Caco-2 (cell line): ENCODE results near the gene GALNT17. TPM values are rescaled to one million over a fixed set of nuclear protein-coding genes. Genes with fewer than 3 reads are reported as not detected.

ENCODE experiments used
- BruUV-seq: library from RNA; stranded (reverse); fragments of 400-500 nt; replicated peaks from 2 replicates; lab custom pipeline; 2021; lab: Mats Ljungman, UMichigan
- CTCF ChIA-PET: fragments of 300-600 bp; sonication (Branson Sonifier 250); formaldehyde crosslinking; loops from one replicate; lab custom pipeline; 2022; ENCODE audit warnings: antibody characterized with exemption; lab: Charles Lee
- POLR2A ChIA-PET: fragments of 300-600 bp; sonication (Branson Sonifier 250); formaldehyde crosslinking; loops from one replicate; lab custom pipeline; 2022; ENCODE audit warnings: antibody characterized with exemption; lab: Charles Lee
- DNase-seq, 2 experiments: peaks; one replicate each; pipeline versions ENCODE4 v3.0.0 to v3.0.0-alpha.2; 2020 to 2022
- H3K27me3 ChIP-seq: replicated peaks from 2 replicates; pipeline ENCODE4 v1.6.0; 2011; ENCODE audit warnings: low read length; ENCODE audit not compliant: control insufficient read depth, insufficient read depth
- H3K36me3 ChIP-seq: 2 replicates; pipeline ENCODE4 v1.5.1; 2011; ENCODE audit warnings: low read length; ENCODE audit not compliant: control insufficient read depth, insufficient read depth
- H3K4me1 ChIP-seq: fragments of 250-450 bp; sonication (Bioruptor Pico); 2 replicates; pipeline ENCODE4 v1.5.1; 2020; ENCODE audit warnings: mild to moderate bottlenecking
- H3K4me3 ChIP-seq: 2 replicates; pipeline ENCODE4 v1.5.1; 2011; ENCODE audit warnings: low read depth, mild to moderate bottlenecking, control low read depth, low read length
- H3K9me3 ChIP-seq: fragments of 250-450 bp; sonication (Bioruptor Pico); 2 replicates; pipeline ENCODE4 v1.5.1; 2020; ENCODE audit warnings: mild to moderate bottlenecking, moderate library complexity
- H3K27ac Mint-ChIP-seq: one replicate; pipeline ENCODE4 v1.8.0; 2022; ENCODE audit warnings: mixed read lengths; ENCODE audit not compliant: unreplicated experiment
- H3K27me3 Mint-ChIP-seq: one replicate; pipeline ENCODE4 v1.8.0; 2022; ENCODE audit warnings: mixed read lengths; ENCODE audit not compliant: insufficient read depth, unreplicated experiment
- H3K36me3 Mint-ChIP-seq: one replicate; pipeline ENCODE4 v1.8.0; 2022; ENCODE audit warnings: mild to moderate bottlenecking, mixed read lengths; ENCODE audit not compliant: insufficient read depth, unreplicated experiment
- H3K4me1 Mint-ChIP-seq: one replicate; pipeline ENCODE4 v1.8.0; 2022; ENCODE audit warnings: low read depth, mixed read lengths; ENCODE audit not compliant: unreplicated experiment
- H3K4me3 Mint-ChIP-seq: one replicate; pipeline ENCODE4 v1.8.0; 2022; ENCODE audit warnings: mild to moderate bottlenecking, moderate library complexity, mixed read lengths; ENCODE audit not compliant: unreplicated experiment
- H3K9me3 Mint-ChIP-seq: one replicate; pipeline ENCODE4 v1.8.0; 2022; ENCODE audit warnings: mixed read lengths; ENCODE audit not compliant: unreplicated experiment
- intact Hi-C: fragments of 100-400 bp; cut with micrococcal nuclease; formaldehyde crosslinking; loops from one replicate; pipeline ENCODE4 v1.10.0; 2022; ENCODE audit not compliant: unreplicated experiment
- total RNA-seq: library from RNA; stranded (reverse); gene quantifications from 2 replicates; pipeline ENCODE4 v1.2.3, GENCODE V29; 2022
- TF ChIP-seq, protein P1 (sequence below), 2 experiments: fragments of 200-600 bp in 1 of 2; IDR thresholded peaks; 1 replicate in 1 of 2; 2 replicates in 1 of 2; pipeline versions ENCODE4 v1.5.1 to v1.8.0; 2011 to 2022; ENCODE audit warnings: antibody characterized with exemption in 1 of 2, control low read depth in 1 of 2, inconsistent platforms in 1 of 2, low read depth in 1 of 2, low read length in 1 of 2, mild to moderate bottlenecking in 1 of 2, moderate library complexity in 1 of 2; ENCODE audit not compliant: insufficient read depth in 1 of 2, severe bottlenecking in 1 of 2, unreplicated experiment in 1 of 2

Gene GALNT17
- total RNA-seq, 1 experiment from 2014 or later = not detected

GRCh38 chr7:71459132-71459531 is 327.2 kb downstream of the GALNT17 start:
- intact Hi-C loops = no loop called here
- H3K4me1 Mint-ChIP-seq = no peaks in the 10 kb centered on the region
- no peaks in the 10 kb centered on the region for H3K27me3 Mint-ChIP-seq
- Histone ChIP-seq H3K9me3 (no peaks in the 10 kb centered on the region; the same call in 1 of the 2 replicates), H3K36me3 (no peaks in the 10 kb centered on the region), H3K27me3 (no peaks in the 10 kb centered on the region), H3K4me1 (no peaks in the 10 kb centered on the region), H3K4me3 (no peak overlapping the region)
- DNase-seq = no peak
- TF ChIP-seq, protein P1, sequence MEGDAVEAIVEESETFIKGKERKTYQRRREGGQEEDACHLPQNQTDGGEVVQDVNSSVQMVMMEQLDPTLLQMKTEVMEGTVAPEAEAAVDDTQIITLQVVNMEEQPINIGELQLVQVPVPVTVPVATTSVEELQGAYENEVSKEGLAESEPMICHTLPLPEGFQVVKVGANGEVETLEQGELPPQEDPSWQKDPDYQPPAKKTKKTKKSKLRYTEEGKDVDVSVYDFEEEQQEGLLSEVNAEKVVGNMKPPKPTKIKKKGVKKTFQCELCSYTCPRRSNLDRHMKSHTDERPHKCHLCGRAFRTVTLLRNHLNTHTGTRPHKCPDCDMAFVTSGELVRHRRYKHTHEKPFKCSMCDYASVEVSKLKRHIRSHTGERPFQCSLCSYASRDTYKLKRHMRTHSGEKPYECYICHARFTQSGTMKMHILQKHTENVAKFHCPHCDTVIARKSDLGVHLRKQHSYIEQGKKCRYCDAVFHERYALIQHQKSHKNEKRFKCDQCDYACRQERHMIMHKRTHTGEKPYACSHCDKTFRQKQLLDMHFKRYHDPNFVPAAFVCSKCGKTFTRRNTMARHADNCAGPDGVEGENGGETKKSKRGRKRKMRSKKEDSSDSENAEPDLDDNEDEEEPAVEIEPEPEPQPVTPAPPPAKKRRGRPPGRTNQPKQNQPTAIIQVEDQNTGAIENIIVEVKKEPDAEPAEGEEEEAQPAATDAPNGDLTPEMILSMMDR (IDR thresholded peaks at IDR 0.05; ENCODE audit: insufficient read depth in 1 of 2, low read depth in 1 of 2, low read length in 1 of 2, severe bottlenecking in 1 of 2, unreplicated experiment in 1 of 2) = no peak
- ChIA-PET CTCF (no interaction called here), POLR2A (no interaction called here)
- no peak overlapping the region for H3K27ac Mint-ChIP-seq
- H3K36me3 Mint-ChIP-seq = no peaks in the 10 kb centered on the region
- no TSS peak for BruUV-seq
- no peak overlapping the region for H3K4me3 Mint-ChIP-seq
- H3K9me3 Mint-ChIP-seq = peaks cover 27% of the 10 kb centered on the region

DNA sequence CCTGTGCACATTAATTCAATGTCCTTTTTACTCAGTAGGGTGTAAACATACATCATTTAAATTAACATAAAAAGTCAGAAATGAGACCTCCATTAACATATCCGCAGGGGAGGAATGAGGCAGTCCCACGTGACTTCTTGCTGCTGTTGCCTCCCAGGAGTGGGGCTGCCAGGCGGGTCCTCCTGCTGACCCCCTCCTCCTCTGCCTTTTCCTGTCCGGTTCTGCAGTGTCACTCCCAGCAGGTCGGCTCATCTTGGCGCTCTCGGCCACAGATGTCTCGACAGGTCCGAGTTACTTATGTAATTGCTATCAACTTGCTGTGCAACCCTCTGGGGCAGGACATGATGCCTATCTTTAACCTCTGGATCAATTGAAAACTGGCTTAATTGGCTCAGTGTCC is 329.6 kb downstream of the GALNT17 start:
- Mint-ChIP-seq H3K4me3 (no peak overlapping the region), H3K4me1 (no peaks in the 10 kb centered on the region), H3K27me3 (no peaks in the 10 kb centered on the region), H3K9me3 (peaks cover 39% of the 10 kb centered on the region), H3K36me3 (no peaks in the 10 kb centered on the region), H3K27ac (no peak overlapping the region)
- H3K4me3 ChIP-seq = no peak overlapping the region
- H3K36me3 ChIP-seq = no peaks in the 10 kb centered on the region
- no peaks in the 10 kb centered on the region; the same call in 1 of the 2 replicates for H3K9me3 ChIP-seq
- ChIA-PET POLR2A (no interaction called here), CTCF (no interaction called here)
- TF ChIP-seq, protein P1 (IDR thresholded peaks at IDR 0.05; ENCODE audit: insufficient read depth in 1 of 2, low read depth in 1 of 2, low read length in 1 of 2, severe bottlenecking in 1 of 2, unreplicated experiment in 1 of 2) = no peak
- no TSS peak for BruUV-seq
- no peaks in the 10 kb centered on the region for H3K4me1 ChIP-seq
- no peaks in the 10 kb centered on the region for H3K27me3 ChIP-seq
- intact Hi-C loops = no loop called here
- no peak for DNase-seq

DNA sequence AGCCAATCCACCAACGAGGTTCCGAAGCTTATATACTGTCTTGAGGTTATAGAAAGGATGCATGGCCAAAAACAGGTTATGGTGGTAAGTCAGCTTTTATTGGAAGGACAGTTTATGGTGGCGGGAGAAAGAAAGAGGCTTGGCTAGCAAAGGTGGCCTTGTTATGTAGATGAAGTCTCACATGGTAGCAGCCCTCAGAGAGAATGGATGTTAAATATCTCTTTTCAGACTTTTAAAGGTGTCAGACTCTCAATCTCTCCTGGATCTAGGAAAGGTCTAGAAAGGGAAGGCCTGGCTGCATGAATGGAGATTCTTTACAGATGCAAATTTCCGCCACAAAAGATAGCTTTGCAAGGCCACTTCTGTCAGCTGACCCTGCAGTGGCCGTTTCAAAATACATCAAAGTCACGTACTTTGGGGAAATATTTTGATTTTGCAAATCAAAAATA is 333.8 kb downstream of the GALNT17 start:
- Histone ChIP-seq H3K4me3 (no peak overlapping the region), H3K27me3 (no peaks in the 10 kb centered on the region), H3K9me3 (no peaks in the 10 kb centered on the region; the same call in 1 of the 2 replicates), H3K36me3 (no peaks in the 10 kb centered on the region), H3K4me1 (no peaks in the 10 kb centered on the region)
- Mint-ChIP-seq H3K27ac (no peak overlapping the region), H3K4me3 (no peak overlapping the region), H3K27me3 (no peaks in the 10 kb centered on the region), H3K36me3 (no peaks in the 10 kb centered on the region), H3K4me1 (no peaks in the 10 kb centered on the region), H3K9me3 (peaks cover 54% of the 10 kb centered on the region)
- BruUV-seq = no TSS peak
- ChIA-PET POLR2A (no interaction called here), CTCF (no interaction called here)
- DNase-seq = no peak
- TF ChIP-seq, protein P1 (IDR thresholded peaks at IDR 0.05; ENCODE audit: insufficient read depth in 1 of 2, low read depth in 1 of 2, low read length in 1 of 2, severe bottlenecking in 1 of 2, unreplicated experiment in 1 of 2) = no peak
- intact Hi-C loops = no loop called here
